Ovary (tissue), 9 donors: ENCODE results near the gene NEO1. TPM values are rescaled to one million over a fixed set of nuclear protein-coding genes. Genes with fewer than 3 reads are reported as not detected.

ENCODE experiments used
- DNase-seq, 5 donors: peaks; one replicate each; pipeline ENCODE4 v3.0.0-alpha.2; 2019 to 2020
- H3K27ac ChIP-seq, 2 donors: fragments of 200-600 bp; one replicate each; pipeline versions ENCODE4 v1.5.1 to v1.8.0; 2019 to 2022
- H3K27me3 ChIP-seq: fragments of 200-600 bp; one replicate; pipeline ENCODE4 v1.8.0; 2022
- H3K36me3 ChIP-seq: fragments of 200-600 bp; sonication (generic); one replicate; pipeline ENCODE4 v1.5.1; 2019
- H3K4me1 ChIP-seq: one replicate; pipeline ENCODE4 v1.8.1; 2013; ENCODE audit warnings: mild to moderate bottlenecking, moderate library complexity; ENCODE audit not compliant: insufficient read depth
- H3K4me3 ChIP-seq: fragments of 200-600 bp; sonication (generic); one replicate; pipeline ENCODE4 v1.5.1; 2017
- H3K9me3 ChIP-seq, 2 donors: fragments of 200-600 bp in 1 of 2; sonication (generic) in 1 of 2; one replicate each; pipeline versions ENCODE4 v1.5.1 to v1.8.1; 2013 to 2019; ENCODE audit warnings: mild to moderate bottlenecking in 1 of 2, moderate library complexity in 1 of 2
- CTCF ChIP-seq, 3 donors: fragments of 450-650 bp in 2 of 3; fragments of 200-600 bp in 1 of 3; IDR thresholded peaks; one replicate each; pipeline versions ENCODE4 v1.5.1 to v1.8.0; 2016 to 2022; ENCODE audit warnings: antibody characterized with exemption in 3 of 3, mild to moderate bottlenecking in 1 of 3
- EP300 ChIP-seq: sonication (generic); formaldehyde crosslinking; IDR thresholded peaks from one replicate; pipeline ENCODE4 v1.6.1; 2017; ENCODE audit warnings: antibody characterized with exemption
- POLR2A ChIP-seq: fragments of 450-650 bp; IDR thresholded peaks from one replicate; pipeline ENCODE4 v1.6.1; 2017; ENCODE audit warnings: antibody characterized with exemption, mild to moderate bottlenecking, moderate library complexity
- WGBS, 3 donors: extraction: QIAGEN DNeasy Blood & Tissue Kit in 1 of 3; methylation state at CpG; one replicate each; pipeline versions ENCODE4 v1.1.5 to v1.1.7; 2013 to 2017; 5-methylcytosine and 5-hydroxymethylcytosine counted together
- intact Hi-C, 4 donors: fragments of 100-400 bp; cut with DNase I; formaldehyde crosslinking; loops; one replicate each; pipeline versions ENCODE4 v1.11.0 to v1.15.1; 2022 to 2023
- polyA plus RNA-seq, 2 donors: library from polyadenylated mRNA; stranded (reverse); fragments of 200-250 nt in 1 of 2; fragments of 350-450 nt in 1 of 2; fragmentation: Illumina TruSeq in 1 of 2; extraction: RNeasy Lipid Tissue Mini Kit (QIAGEN cat#74804) in 1 of 2; gene quantifications; one replicate each; pipeline ENCODE4 v1.2.3, GENCODE V29; 2013 to 2014
- total RNA-seq, 7 donors: library from RNA; depleted of rRNA in 2 of 7; stranded (reverse); fragments of >200 nt in 2 of 7; fragmentation: NEBNext Ultra II Directional in 3 of 7; extraction: Animal tissue kit (Norgen Biotek cat#: 25700) in 3 of 7; gene quantifications; one replicate each; pipeline versions ENCODE4 v1.1.0 to v1.2.4, GENCODE V29; 2016 to 2023
- donor health status: DM: no; HTN: no; CAD: no; lungs with moderate emphysema.
- donor health status: DM: no; HTN: no; CAD: no.
- donor health status: Bipolar disorder and iron deficiency.
- donor health status: DM: yes; HTN: yes; CAD: no.
- donor health status: DM: no; HTN: no; CAD: no.
- donor health status: DM: yes; HTN: yes; CAD: no.

Gene NEO1
- total and polyA plus RNA-seq, 9 donors: 22.8 to 54.7 (median 40.7) TPM

- WGBS, 3 donors: 21 to 25% (median 23%) methylated on average over 10 of the region's 10 CpGs
- TF ChIP-seq CTCF (IDR thresholded peaks at IDR 0.05) (no peak), EP300 (no peak), POLR2A (no peak)
- Histone ChIP-seq H3K9me3 (no peaks in the 10 kb centered on the region), H3K27me3 (no peaks in the 10 kb centered on the region), H3K27ac (peak overlapping the region; percentile 72 to 96), H3K4me3 (peak overlapping the region; percentile 64), H3K4me1 (peaks cover 2% of the 10 kb centered on the region), H3K36me3 (no peaks in the 10 kb centered on the region)
- intact Hi-C loops: loop anchor here in 1 of 4 donors (10.0 kb wide), 1 partner anchor 256 kb away; no protein-coding TSS in a partner anchor
- DNase-seq: no peak
These were observed 1.5 kb upstream of the NEO1 start for GRCh38 chr15:73050561-73051295.

GRCh38 chr15:73051391-73051806, 864 bp upstream of the NEO1 start:
- peak overlapping the region; percentile 72 to 96 for H3K27ac ChIP-seq
- DNase-seq: peak; percentile 51 to 81 (median 78)
- intact Hi-C loops: loop anchor here in 1 of 4 donors (10.0 kb wide), 1 partner anchor 257 kb away; no protein-coding TSS in a partner anchor
- H3K27me3 ChIP-seq: no peaks in the 10 kb centered on the region
- no peaks in the 10 kb centered on the region for H3K36me3 ChIP-seq
- no peaks in the 10 kb centered on the region for H3K9me3 ChIP-seq
- H3K4me3 ChIP-seq: peak overlapping the region; percentile 64
- H3K4me1 ChIP-seq: peaks cover 2% of the 10 kb centered on the region
- no peak for TF ChIP-seq POLR2A
- no peak for TF ChIP-seq CTCF (IDR thresholded peaks at IDR 0.05)
- WGBS, 3 donors: 0 to 1% (median 1%) methylated on average over 22 to 42 of the region's 42 CpGs

- peak; percentile 38 to 68 (median 64) for DNase-seq
- TF ChIP-seq EP300: no peak
- TF ChIP-seq POLR2A: no peak
- TF ChIP-seq CTCF (IDR thresholded peaks at IDR 0.05): peak in 1 of 3 donors; percentile 41
- intact Hi-C loops: loop anchor here in 1 of 4 donors (10.0 kb wide), 1 partner anchor 258 kb away; no protein-coding TSS in a partner anchor
- Histone ChIP-seq H3K36me3 (no peaks in the 10 kb centered on the region), H3K27ac (peak overlapping the region; percentile 50 to 86), H3K4me1 (peaks cover 2% of the 10 kb centered on the region), H3K9me3 (no peaks in the 10 kb centered on the region), H3K4me3 (peak overlapping the region; percentile 64), H3K27me3 (no peaks in the 10 kb centered on the region)
- WGBS, 3 donors: 0 to 1% (median 1%) methylated on average over 41 to 61 of the region's 61 CpGs
These were observed 562 bp downstream of the NEO1 start for GRCh38 chr15:73052653-73053397.

GRCh38 chr15:73053398-73053723, 1.1 kb downstream of the NEO1 start:
- no peaks in the 10 kb centered on the region for H3K27me3 ChIP-seq
- WGBS, 3 donors: 4 to 6% (median 4%) methylated on average over 8 of the region's 8 CpGs
- H3K4me1 ChIP-seq: peaks cover 2% of the 10 kb centered on the region
- DNase-seq: no peak
- TF ChIP-seq CTCF (IDR thresholded peaks at IDR 0.05): no peak
- TF ChIP-seq EP300: no peak
- no peak for TF ChIP-seq POLR2A
- intact Hi-C loops: loop anchor here in 1 of 4 donors (10.0 kb wide), 1 partner anchor 259 kb away; no protein-coding TSS in a partner anchor
- H3K9me3 ChIP-seq: no peaks in the 10 kb centered on the region
- H3K4me3 ChIP-seq: peak overlapping the region; percentile 64
- no peaks in the 10 kb centered on the region for H3K36me3 ChIP-seq
- peak overlapping the region in 1 of 2 donors; percentile 86 for H3K27ac ChIP-seq
